CD4-positive, alpha-beta T cell treated with Interferon alpha-2 for 1 hour (primary cell): ENCODE results near the gene MSRB3.
"Not testable (repeated sequence)": the region's sequence is repeated elsewhere in the genome, so short reads cannot be mapped to it uniquely, and the experiment has no call there.

ENCODE experiments used
- DNase-seq, 2 donors: peaks; one replicate each; pipeline ENCODE4 v3.0.0-alpha.2; 2020 to 2022

MSRB3 gene

DNA sequence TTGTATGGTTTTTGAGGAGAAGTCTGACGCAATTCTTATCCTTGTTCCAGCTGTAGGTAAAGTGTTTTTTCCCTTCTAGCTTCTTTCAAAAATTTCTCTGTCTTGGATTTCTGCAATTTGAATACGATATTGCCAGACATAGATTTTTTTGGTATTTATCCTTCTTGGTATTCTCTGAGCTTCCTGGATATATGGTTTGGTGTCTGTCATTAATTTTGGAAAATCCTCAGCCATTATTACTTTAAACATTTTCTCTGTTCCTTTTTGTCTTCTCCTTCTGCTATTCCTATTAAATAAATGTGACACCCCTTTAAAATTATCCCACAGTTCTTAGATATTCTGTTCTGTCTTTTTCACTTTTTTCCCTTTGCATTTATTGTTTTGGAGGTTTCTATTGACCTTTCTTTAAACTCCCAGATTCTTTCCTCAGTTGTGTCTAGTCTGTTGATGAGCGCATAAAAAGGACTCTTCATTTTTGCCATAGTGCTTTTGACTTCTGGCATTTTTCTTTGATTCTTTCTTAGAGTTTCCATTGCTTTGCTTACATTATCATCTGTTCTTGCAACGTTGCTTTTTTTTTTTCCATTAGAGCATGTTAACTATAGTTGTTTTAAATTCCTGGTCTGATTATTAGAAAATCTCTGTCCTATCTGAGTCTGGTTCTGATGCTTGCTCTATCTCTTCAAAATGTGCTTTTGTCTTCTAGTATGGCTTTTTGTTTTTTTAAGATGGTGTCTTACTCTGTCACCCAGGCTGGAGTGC is 129.1 kb downstream of the MSRB3 start:
- no peak for DNase-seq

DNA sequence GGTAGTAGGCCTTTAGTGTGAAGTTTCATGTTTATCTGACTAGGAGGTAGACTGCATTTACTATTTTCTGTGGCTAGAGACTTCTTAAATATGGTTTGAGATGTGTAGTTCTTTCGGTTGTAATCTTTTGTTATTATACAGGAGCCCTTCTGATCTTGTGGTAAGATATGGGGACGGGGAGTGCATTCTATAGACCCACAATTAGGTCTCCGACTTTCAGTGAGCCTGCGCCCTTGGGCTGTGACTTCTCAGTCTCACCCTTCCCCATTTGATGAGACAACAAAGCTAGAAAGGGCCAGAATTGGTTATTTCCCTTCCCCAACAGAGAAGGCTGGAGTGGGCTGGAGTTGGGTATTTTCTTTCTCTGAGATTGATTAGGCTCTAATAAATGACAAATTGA is 130.0 kb downstream of the MSRB3 start:
- no peak for DNase-seq

DNA sequence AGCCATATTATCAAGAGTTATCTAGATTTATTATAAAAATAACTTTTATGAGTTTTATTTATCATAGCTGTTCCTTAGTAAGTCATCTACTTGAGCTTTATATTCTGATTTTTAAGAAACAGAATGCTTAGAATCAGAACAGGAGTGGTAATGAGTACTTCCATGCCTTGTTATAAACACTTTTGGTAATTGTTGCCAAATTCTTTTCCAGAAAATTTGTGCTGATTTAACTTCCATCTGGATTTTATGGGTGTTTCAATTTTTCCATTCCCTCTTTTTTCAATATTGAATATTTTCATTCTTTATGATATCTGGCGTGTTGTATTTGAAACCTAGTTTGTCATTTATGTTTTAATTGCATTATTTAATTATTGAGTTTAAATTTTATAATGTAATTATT is 131.2 kb downstream of the MSRB3 start:
- DNase-seq: no peak

DNA sequence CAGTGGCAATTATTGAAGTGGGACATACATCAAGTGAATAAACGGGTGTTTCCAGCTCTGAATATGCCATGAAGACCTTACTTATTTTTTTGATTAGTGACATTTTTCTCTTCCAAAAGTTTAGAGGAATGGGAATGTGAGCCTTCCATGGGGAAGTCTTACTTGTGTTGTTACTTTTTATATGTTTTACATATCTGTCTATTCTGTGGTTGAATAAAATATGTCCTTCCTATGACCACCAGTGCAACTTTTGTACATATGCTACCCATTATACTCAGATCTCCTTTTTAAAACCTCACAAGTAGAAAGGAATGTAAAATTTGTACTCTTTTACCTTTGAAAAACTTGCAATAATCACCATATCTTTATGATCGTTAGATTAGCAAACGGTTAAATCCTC is 132.7 kb downstream of the MSRB3 start:
- no peak for DNase-seq

DNA sequence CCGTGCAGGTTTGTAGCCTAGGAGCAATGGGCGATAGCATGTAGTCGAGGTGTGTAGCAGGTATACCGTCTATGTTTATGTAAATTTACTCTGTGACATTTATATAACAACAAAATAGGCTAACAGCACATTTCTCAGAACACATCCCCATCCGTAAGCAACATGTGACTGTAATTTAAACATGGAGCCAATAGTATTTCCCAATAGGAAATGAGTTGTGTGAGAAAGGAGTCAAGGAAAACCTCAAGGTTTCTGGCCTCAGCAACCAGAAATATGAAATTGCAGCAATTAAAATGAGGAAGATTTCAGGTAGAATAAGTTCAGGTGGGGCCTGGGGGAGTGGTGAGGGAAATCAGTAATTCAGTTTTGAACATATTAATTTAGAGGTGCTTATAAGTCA is 136.0 kb downstream of the MSRB3 start:
- DNase-seq: no peak

DNA sequence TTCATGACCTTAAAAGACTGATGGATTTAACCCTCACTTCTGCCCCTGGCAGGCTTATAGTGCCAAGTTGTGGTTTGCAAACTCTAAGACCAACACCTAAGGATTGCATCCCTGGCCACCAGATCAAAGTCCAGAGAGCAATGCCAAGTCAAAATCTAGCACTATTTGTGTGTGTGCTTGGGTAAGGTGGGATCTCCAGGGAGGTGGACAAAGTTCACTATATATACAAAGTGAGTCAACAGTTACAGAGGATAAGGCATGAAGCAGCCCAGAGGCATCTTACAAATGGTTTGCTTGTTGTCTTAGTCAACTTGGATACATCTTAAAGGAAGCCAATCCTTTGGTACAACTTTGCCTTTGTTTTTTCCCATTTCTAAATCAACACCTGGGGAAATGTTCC is 137.3 kb downstream of the MSRB3 start:
- DNase-seq: no peak

DNA sequence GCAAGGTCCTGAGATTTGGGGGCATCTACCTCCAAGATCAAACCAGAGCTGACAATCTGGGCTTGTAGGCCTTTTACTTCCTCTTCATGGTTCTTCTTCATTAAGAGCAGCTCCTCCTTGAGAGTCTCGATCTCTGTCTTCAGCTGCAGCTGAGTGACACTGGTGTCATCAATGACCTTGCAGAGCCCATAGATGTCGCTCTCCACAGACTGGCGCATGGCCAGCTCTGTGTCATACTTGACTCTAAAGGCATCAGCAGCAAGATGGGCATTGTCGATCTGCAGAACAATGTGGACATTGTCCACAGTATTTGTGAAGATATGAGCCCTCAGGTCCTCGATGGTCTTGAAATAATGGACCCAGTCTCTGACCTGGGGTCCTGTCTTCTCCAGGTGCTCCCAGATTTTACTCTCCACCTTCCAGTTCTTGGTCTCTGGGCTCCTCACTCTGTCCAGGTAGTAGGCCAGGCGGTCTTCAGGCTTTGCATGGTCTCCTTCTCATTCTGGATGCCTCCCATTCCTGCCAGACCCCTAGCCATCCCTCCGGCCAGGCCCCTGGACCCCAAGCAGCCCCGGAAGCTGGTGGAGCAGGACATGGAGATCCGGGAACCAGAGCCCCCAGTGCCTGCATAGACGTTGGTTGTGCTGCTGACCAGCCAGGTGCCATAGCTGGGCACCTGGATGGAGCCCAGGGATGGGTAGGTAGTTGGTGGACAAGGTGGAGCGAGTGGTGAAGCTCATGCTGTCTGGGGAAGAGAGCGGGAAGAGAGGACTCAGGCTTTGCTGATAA is 141.0 kb downstream of the MSRB3 start:
- DNase-seq: no peak

DNA sequence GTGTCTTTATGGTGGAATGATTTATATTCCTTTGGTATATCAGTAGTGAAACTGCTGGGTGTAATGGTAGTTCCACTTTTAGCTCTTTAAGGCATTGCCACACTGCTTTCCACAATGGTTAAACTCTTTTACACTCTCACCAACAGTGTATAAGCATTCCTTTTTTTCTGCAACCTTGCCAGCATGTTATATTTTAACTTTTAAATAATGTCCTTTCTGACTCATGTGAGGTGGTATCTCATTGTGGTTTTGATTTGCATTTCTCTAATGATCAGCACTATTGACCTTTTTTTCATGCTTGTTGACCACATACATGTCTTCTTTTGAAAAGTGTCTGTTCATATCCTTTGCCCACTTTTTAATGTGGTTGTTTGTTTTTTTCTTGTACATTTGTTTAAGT is 142.5 kb downstream of the MSRB3 start:
- no peak for DNase-seq

DNA sequence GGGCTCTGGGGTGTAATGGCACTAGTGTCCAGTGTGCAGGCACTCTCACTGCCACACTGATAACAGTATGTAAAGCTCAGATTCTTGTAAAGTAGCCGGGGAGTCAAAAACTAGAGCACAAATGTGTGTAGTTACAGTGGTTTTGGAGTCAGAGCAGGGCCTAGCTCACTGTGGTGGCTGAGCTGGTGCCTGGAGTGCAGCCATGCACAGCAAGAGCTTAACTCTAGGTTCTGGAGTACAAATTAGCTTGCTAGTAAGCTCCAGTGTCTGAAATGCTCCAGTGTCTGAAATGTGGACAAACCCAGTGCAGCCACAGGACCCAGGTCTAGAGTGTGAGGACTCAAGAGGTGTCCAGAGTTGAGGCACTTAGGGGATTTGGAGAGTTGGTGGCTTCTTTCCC is 149.2 kb downstream of the MSRB3 start:
- no peak for DNase-seq

DNA sequence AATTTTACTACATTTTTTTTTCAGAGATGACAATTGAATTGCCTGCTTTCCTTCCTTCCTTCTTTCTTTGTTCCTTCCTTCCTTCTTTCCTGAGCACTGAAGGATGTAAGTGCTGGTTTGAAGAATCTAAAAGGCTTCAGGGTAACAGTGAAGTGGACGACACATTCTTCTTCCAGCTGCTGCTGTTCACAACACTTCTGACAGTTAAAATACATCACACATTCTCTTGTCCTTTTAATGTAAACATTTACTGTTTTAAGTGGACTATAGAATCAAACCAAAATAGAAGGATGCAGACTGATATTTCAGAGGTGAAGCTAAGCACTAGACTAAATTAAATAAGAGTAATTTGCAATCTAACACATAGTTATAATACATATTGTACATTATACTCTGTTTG is 151.5 kb downstream of the MSRB3 start:
- no peak for DNase-seq

DNA sequence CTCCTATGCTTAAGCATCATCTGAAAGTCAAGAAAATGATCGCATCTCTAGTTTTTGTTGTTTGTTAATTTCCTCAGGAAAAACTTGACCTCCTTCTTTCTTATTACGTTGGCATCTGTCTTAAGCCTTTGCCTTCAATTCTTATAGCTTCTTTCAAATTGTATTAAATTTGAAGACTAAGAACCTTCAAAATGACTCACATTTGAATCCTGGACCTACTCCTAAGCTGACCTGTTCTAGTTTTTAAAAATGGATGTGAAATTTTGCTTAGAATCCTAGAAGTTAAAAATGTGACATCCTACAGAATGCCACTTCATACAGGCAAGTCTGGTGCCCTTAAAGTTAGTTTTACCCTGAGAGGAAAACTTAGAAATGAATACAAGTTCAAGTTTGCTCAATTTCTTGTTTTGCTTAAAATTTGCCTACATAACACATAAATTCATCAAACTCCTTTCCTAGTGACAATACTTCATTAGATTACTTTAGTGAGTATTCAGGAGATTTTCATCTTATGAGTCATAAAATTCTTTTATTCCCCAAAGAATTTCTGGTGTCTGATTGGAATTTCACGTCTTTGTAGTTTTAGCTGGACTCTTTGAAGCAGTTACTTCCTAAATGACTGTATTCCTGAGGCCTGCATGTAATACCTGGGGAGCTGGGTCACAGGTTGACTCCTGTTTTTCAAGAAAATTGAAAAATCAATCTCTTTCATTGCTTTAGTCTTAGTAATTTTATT is 152.3 kb downstream of the MSRB3 start:
- DNase-seq: no peak

DNA sequence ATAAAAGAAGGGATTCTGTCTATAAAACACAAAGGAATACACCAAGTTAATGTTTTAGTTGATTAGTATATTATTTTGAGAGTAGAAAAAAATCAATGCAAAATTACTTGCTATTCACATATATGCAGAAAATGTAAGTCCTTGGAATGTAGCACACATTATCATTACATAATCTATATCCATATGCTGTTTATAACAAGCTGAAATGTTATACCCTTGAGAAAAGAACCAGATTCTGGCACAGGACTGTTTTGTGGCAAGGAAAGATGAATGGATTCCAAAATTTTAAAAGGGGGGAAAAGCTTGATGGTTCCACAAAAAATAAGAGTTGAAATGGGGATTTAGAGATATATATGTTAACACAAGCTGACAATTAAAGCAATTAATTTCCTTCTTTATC is 153.6 kb downstream of the MSRB3 start:
- DNase-seq: no peak

DNA sequence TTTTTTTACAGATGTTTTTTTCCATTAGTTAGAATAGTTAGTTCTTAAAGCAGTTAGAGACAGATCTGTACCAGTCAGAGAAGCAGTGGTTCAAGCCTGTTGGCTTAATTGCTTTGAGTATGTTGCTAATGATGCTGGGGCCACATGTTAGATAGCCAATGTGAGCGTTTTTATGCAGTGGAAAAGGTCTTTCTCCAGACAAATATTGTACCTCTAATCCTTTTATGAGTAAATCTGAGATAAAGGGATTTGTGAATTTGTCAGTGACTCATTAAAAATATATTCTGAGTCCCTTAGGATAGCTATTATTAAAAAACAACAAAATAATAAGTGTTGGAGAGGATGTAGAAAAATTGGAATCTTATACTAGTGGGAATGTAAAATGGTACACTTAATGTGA is 154.2 kb downstream of the MSRB3 start:
- no peak for DNase-seq

DNA sequence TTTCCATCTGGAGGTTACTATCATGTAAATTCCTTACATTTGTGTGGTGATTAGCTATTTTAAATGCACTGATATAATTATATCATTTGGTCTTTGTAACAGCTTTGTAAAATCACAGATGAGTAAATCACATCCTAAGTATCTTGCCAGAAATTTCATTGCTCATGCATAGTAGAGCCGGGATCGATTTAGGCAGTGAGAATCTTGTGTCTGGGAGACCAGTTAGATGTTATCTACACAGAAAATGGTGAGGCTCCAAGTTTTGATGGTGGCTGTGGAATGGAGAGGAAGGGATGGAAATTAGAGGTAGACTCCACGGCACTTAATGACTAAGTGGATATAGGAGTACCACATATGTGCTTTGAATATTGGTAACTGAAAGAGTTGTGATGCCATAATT is 156.3 kb downstream of the MSRB3 start:
- DNase-seq: no peak

DNA sequence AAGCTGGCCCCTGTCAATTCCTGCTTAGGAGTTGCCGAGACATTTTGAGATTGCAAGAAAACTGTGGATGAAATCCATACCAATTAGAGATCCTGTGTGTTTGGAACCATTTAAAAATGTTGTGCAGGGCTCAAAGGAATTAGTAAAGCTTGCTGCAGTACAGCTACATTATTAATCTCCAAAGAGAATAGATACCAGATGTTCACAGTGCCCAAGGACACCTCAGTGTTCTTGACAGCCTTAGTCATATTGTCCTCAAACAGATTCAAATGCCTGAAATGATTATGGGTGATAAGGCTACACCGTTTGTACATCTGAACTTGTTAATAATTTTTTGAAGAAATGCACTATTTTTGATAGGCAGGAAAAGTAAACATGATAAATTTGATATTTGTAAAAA is 164.6 kb downstream of the MSRB3 start:
- no peak for DNase-seq

DNA sequence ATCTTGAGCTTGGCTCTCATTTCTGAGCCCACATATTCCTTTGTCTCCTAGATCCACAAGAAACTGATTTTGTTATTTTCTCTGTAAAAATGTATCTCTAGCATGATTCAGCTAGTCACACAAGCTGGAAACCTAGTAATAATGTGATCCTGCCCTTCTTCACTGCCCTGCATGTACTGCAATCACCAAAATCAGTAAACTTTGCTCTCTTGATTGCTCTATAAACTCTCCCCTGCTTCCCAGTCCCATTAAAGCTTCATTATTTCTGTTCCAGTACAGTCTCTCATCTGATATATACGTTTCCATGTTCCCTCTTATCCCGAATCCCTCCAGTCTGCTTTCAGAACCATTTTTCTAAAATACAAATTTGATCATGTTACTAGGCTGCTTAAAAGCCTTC is 166.5 kb downstream of the MSRB3 start:
- no peak for DNase-seq

DNA sequence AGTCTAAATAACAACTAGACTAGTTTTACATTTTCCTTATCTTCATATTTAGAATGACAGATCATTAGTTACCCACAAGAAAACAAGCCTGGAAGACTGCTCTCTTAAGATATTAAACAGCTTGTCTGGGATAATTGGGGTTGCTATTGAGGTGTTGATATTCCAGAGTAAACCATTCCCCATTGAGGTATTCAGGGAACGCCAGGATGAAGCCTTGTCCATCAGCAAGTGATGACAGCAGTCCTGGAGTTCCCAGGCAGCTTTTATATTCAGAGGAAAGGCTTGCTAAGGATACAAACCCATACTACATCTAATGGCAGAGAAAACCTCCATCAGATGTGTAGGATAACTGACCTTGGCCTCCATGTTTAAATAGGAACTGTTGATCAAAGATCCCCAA is 168.4 kb downstream of the MSRB3 start:
- DNase-seq: no peak

DNA sequence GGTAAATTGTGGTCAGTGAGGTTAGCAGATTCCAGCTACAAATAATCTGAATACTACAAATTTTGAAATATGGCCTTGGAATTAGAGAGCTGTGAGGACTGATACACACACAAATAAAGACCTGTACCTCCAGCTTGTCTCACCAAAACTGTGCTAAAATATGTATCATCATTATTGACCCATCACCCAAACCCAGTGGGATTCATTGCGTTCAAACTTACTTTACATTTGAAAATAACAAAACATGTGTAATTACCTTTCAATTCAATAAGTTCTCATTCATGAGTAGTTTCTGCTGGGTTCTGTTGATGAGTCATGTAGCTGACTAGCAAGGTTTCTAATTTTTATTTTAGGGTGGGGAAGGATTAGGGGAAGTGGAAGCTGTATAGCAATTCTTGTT is 170.9 kb downstream of the MSRB3 start:
- no peak for DNase-seq

DNA sequence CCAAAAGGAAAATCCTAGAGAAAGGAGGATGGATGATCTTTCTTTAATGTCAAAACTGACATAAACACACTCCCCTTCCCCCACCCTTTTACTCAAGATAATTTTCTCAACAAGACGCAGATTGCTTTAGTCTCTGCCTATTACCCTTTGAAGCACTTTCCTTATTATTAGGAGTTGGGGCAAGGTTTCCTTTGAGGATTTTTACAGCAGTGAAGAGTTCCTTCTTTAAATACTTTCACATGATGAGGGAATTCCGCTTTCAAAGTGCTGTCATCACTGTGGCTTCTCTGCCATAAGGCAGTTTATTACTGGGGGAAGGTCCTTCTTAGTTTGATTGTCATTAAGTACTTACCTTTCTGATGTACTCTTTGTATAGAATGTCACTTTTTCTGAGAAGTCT is 172.1 kb downstream of the MSRB3 start:
- DNase-seq: no peak

DNA sequence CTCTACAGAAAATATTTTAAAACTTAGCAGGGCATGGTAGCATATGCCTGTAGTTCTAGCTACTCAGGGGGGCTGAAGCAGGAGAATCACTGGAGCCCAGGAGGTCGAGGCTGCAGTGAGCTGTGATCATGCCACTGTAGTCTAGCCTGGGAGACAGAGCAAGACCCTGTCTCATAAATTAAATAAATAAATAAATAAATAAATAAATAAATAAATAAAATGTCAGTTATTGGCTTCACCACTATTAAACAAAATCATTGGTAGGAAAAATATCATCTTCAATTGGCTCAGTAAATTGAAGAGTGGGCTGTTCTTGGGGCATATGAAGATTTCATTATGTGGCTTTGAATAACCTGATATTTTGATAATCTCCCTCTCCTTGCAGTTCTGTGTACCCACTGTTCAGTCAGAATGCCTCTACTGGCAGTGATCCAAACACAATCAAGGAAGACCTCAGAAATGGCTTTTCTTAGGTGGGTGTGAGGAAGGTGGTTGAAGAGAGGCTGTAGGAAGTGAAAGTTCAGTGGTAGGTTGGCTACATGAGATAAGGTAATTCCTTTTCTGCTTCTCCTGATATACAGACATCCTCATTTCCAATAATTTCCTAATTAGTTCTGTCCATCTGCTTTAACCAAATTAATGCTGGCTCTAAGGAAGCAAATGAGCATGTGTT is 175.8 kb downstream of the MSRB3 start:
- no peak for DNase-seq

DNA sequence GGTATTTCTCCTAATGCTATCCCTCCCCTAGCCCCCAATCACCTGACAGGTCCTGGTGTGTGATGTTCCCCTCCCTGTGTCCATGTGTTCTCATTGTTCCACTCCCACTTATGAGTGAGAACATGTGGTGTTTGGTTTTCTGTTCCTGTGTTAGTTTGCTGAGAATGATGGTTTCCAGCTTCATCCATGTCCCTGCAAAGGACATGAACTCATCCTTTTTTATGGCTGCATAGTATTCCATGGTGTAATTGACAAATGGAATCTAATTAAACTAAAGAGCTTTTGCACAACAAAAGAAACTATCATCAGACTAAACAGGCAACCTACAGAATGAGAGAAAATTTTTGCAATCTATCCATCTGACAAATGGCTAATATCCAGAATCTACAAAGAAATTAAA is 178.9 kb downstream of the MSRB3 start:
- not testable (repeated sequence) for DNase-seq

DNA sequence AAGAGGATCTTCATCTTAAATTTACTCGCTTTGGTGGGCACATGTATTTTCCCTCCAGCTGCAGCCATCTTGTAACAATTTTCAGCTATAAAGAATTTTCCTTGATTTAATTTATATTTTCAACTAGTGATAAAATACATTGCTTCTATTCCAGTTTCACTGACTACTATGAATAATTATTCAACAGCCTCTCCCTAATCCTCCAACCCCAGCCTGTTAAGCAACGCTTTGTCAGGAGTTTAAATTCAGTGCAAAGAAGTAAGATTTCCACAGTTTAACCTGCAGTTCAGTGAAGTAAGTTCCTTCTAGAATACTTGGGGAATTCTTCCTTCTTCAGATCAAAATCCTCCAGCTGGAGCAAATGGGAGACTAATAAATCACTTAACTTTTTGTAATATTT is 180.2 kb downstream of the MSRB3 start:
- no peak for DNase-seq

DNA sequence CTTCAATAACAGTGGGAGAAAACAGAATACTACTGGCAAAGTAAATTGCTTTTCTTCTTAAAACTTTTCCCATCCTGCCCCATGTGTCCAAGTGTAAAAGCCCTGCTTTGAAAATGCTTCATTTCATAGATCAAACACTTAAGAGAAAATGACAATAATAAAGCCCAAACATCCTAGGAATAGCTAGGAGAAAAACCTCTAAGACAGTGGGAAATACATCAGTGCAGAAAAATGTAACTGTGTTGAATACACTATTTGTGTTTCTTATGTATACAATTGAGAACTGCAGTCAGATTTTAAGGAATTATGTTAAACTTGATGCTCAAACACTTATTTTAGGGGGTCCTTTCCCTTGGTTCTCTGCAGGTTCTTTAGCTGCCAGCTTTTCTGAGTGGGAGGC is 181.1 kb downstream of the MSRB3 start:
- DNase-seq: no peak
